Neural cell (in vitro differentiated cells): ENCODE data around the gene MPZL1. TPM values are rescaled to one million over a fixed set of nuclear protein-coding genes. Genes with fewer than 3 reads are reported as not detected.

Source experiments
- H2AFZ ChIP-seq: fragments of 200-600, 300-800 bp; sonication (generic), shearing (Covaris generic); 2 replicates; pipeline ENCODE4 v1.6.0; 2014; ENCODE audit warnings: low read depth, mild to moderate bottlenecking, antibody characterized with exemption, low read length, moderate library complexity
- H3F3A ChIP-seq: fragments of 200-600 bp; shearing (Covaris generic); 2 replicates; pipeline ENCODE4 v1.6.1; 2016; ENCODE audit warnings: mild to moderate bottlenecking, moderate library complexity, mixed read lengths, antibody characterized with exemption, low read length; ENCODE audit not compliant: insufficient read depth, poor library complexity, severe bottlenecking
- H3K27ac ChIP-seq: fragments of 200-600, 300-800 bp; sonication (generic), shearing (Covaris generic); 2 replicates; pipeline ENCODE4 v1.5.1; 2014; ENCODE audit warnings: mild to moderate bottlenecking, low read length, moderate library complexity
- H3K27me3 ChIP-seq: fragments of 300-800, 200-600 bp; sonication (generic), shearing (Covaris generic); 2 replicates; pipeline ENCODE4 v1.6.0; 2014; ENCODE audit warnings: mild to moderate bottlenecking, low read depth, low read length, moderate library complexity; ENCODE audit not compliant: insufficient read depth
- H3K36me3 ChIP-seq: fragments of 300-800, 200-600 bp; sonication (generic), shearing (Covaris generic); 2 replicates; pipeline ENCODE4 v1.5.1; 2014; ENCODE audit warnings: mild to moderate bottlenecking, antibody characterized with exemption, low read length, moderate library complexity; ENCODE audit not compliant: insufficient read depth
- H3K4me2 ChIP-seq: fragments of 300-800, 200-600 bp; sonication (generic), shearing (Covaris generic); 2 replicates; pipeline ENCODE4 v1.6.0; 2014; ENCODE audit warnings: mild to moderate bottlenecking, low read length
- H3K4me3 ChIP-seq: fragments of 300-800, 200-600 bp; sonication (generic), shearing (Covaris generic); 2 replicates; pipeline ENCODE4 v1.5.1; 2014; ENCODE audit warnings: mild to moderate bottlenecking, low read length, moderate library complexity
- H3K79me2 ChIP-seq: fragments of 200-600 bp; shearing (Covaris generic); replicated peaks from 2 replicates; pipeline ENCODE4 v1.6.0; 2014; ENCODE audit warnings: mild to moderate bottlenecking, low read length, moderate library complexity; ENCODE audit not compliant: insufficient read depth
- H3K9ac ChIP-seq: fragments of 300-800, 200-600 bp; sonication (generic), shearing (Covaris generic); 2 replicates; pipeline ENCODE4 v1.6.1; 2016; ENCODE audit warnings: mild to moderate bottlenecking, low read length, mixed read lengths
- H3K9me2 ChIP-seq: fragments of 200-600 bp; shearing (Covaris generic); 2 replicates; pipeline ENCODE4 v1.6.1; 2016; ENCODE audit warnings: mild to moderate bottlenecking, low read length, mixed read lengths; ENCODE audit not compliant: insufficient read depth
- H3K9me3 ChIP-seq: fragments of 200-600, 300-800 bp; sonication (generic), shearing (Covaris generic); 2 replicates; pipeline ENCODE4 v1.6.1; 2016; ENCODE audit warnings: mild to moderate bottlenecking, mixed run types, low read length, moderate library complexity, mixed read lengths
- H4K20me1 ChIP-seq: fragments of 200-600 bp; shearing (Covaris generic); 2 replicates; pipeline ENCODE4 v1.6.1; 2016; ENCODE audit warnings: mild to moderate bottlenecking, mixed run types; ENCODE audit not compliant: insufficient read depth
- EP300 ChIP-seq: fragments of 450-650 bp; conservative IDR thresholded peaks from 2 replicates; pipeline ENCODE4 v1.6.1; 2014; ENCODE audit warnings: antibody characterized with exemption, mild to moderate bottlenecking, moderate library complexity; ENCODE audit not compliant: poor library complexity, severe bottlenecking
- EZH2 ChIP-seq: fragments of 200-600, 300-800 bp; shearing (Covaris generic), sonication (generic); IDR thresholded peaks from 2 replicates; pipeline ENCODE4 v1.6.1; 2014; ENCODE audit warnings: antibody characterized with exemption, low read length, borderline replicate concordance, mild to moderate bottlenecking; ENCODE audit not compliant: insufficient read depth, poor library complexity, severe bottlenecking
- MXI1 ChIP-seq: fragments of 450-650 bp; conservative IDR thresholded peaks from 2 replicates; pipeline ENCODE4 v1.6.1; 2014; ENCODE audit warnings: antibody characterized with exemption, mild to moderate bottlenecking; ENCODE audit not compliant: poor library complexity, severe bottlenecking
- POLR2AphosphoS5 ChIP-seq: IDR thresholded peaks from 2 replicates; pipeline ENCODE4 v1.6.1; 2012
- RAD21 ChIP-seq: fragments of 450-650 bp; conservative IDR thresholded peaks from 2 replicates; pipeline ENCODE4 v1.6.1; 2014; ENCODE audit warnings: antibody characterized with exemption, mild to moderate bottlenecking, moderate library complexity
- REST ChIP-seq: IDR thresholded peaks from 2 replicates; pipeline ENCODE4 v1.6.1; 2012; ENCODE audit warnings: borderline replicate concordance
- SMC3 ChIP-seq: fragments of 450-650 bp; conservative IDR thresholded peaks from 2 replicates; pipeline ENCODE4 v1.6.1; 2014; ENCODE audit warnings: antibody characterized with exemption, mild to moderate bottlenecking, moderate library complexity; ENCODE audit not compliant: poor library complexity
- TAF1 ChIP-seq: IDR thresholded peaks from 2 replicates; pipeline ENCODE4 v1.6.1; 2012; ENCODE audit warnings: low read depth
- polyA plus RNA-seq: library from polyadenylated mRNA; depleted of rRNA; stranded (reverse); fragments of >200 nt; gene quantifications from 2 replicates; pipeline ENCODE4 v1.2.3, GENCODE V29; 2014
- TF ChIP-seq, protein P1 (sequence below): fragments of 450-650 bp; IDR thresholded peaks from 2 replicates; pipeline ENCODE4 v1.5.1; 2014; ENCODE audit warnings: antibody characterized with exemption, mild to moderate bottlenecking, moderate library complexity; ENCODE audit not compliant: poor library complexity, severe bottlenecking

Gene MPZL1
- polyA plus RNA-seq, 1 donor from 2014 or later, result 167 TPM

GRCh38 chr1:167762061-167762746 lies 40.4 kb downstream of the MPZL1 start:
- Histone ChIP-seq H3K79me2 (no peaks in the 10 kb centered on the region), H3K4me3 (no peak overlapping the region), H3K27ac (no peak overlapping the region), H3K9me2 (no peaks in the 10 kb centered on the region), H3K36me3 (no peaks in the 10 kb centered on the region), H3K9ac (no peak overlapping the region), H3K9me3 (no peaks in the 10 kb centered on the region), H3F3A (no peaks in the 10 kb centered on the region), H2AFZ (no peak overlapping the region), H3K27me3 (no peaks in the 10 kb centered on the region), H3K4me2 (no peak overlapping the region), H4K20me1 (no peaks in the 10 kb centered on the region)
- TF ChIP-seq EP300, result no peak

DNA sequence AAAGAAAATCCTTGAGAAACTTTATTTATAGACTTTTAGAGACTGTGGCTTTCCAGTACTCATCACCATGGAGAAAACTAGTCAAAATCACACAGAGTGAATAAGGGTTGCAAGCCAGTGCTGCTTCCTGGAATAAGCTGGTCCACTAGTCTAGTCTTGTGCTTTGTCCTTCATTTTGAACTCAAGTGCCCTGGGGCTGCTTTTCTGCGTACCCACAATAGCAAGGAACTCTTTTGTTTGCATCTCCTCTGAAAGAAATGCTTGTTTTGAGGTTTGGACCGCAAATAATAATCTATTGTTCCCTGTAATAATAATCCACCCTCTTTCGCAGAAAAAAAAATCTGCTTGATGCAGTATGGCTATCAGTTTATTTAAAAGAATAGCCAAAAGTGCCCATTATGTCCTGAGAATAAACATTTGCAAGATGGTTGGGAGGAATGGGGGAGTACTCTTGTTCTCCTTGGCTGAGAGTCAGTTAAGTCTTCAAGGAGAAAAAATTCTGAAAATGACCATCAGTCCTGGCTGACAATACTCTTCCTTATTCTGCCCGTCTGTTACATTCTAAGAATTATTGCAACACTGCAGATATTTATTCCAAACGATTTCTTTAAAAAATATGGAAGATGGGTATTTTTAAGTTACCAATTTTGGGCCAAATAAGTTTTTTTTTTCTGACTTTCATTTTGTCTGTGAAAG lies 41.9 kb downstream of the MPZL1 start:
- H3K79me2 ChIP-seq, result no peaks in the 10 kb centered on the region
- H3K9me2 ChIP-seq, result no peaks in the 10 kb centered on the region
- no peak overlapping the region for H3K9ac ChIP-seq
- H4K20me1 ChIP-seq, result no peaks in the 10 kb centered on the region
- no peaks in the 10 kb centered on the region for H3K9me3 ChIP-seq
- H3K4me2 ChIP-seq, result no peak overlapping the region
- no peak overlapping the region for H3K4me3 ChIP-seq
- no peak for TF ChIP-seq EP300
- no peak for TF ChIP-seq REST
- TF ChIP-seq EZH2, result no peak
- TF ChIP-seq RAD21, result no peak
- no peak for TF ChIP-seq TAF1
- TF ChIP-seq SMC3, result no peak
- no peak for TF ChIP-seq POLR2AphosphoS5
- TF ChIP-seq, protein P1, sequence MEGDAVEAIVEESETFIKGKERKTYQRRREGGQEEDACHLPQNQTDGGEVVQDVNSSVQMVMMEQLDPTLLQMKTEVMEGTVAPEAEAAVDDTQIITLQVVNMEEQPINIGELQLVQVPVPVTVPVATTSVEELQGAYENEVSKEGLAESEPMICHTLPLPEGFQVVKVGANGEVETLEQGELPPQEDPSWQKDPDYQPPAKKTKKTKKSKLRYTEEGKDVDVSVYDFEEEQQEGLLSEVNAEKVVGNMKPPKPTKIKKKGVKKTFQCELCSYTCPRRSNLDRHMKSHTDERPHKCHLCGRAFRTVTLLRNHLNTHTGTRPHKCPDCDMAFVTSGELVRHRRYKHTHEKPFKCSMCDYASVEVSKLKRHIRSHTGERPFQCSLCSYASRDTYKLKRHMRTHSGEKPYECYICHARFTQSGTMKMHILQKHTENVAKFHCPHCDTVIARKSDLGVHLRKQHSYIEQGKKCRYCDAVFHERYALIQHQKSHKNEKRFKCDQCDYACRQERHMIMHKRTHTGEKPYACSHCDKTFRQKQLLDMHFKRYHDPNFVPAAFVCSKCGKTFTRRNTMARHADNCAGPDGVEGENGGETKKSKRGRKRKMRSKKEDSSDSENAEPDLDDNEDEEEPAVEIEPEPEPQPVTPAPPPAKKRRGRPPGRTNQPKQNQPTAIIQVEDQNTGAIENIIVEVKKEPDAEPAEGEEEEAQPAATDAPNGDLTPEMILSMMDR, result no peak
- TF ChIP-seq MXI1, result no peak
- H3K27me3 ChIP-seq, result no peaks in the 10 kb centered on the region
- H2AFZ ChIP-seq, result no peak overlapping the region
- H3F3A ChIP-seq, result no peaks in the 10 kb centered on the region
- H3K36me3 ChIP-seq, result no peaks in the 10 kb centered on the region
- no peak overlapping the region for H3K27ac ChIP-seq
